Measurements from ENCODE around the gene NSUN7. TPM values are rescaled to one million over a fixed set of nuclear protein-coding genes. Genes with fewer than 3 reads are reported as not detected.
A peak's percentile ranks its signal among the peaks of the same experiment; 100 is the strongest.

Gene NSUN7
- total and polyA plus RNA-seq, 9 of the 15 experiments (the other 6 are each of a cell fraction or from before 2014, with no cell fraction given), result not detected

DNA sequence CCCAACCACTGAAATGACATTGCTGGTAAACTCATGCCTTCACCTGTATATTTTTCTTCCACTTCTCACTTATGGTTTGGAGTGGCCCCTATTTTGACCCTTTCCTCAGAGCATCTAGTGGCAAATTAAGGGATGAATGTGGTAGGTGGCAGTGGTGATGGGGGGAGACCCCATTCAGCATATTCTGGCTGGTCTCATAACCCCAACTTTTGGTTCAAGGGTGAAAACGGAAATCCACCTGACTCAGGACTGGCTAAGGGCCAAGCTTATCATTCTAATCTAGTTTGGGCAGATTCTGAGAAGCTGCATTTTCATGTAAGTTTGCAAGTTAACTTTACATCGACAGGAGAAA lies 47.0 kb upstream of the NSUN7 start:
- ChIA-PET POLR2A (interaction anchor here (0.6 kb wide), 1 partner anchor 168 kb away, joined by 3 read pairs; no protein-coding TSS in a partner anchor), CTCF (ENCODE audit: low intra/inter-chr PET ratio) (no interaction called here)
- DNase-seq (ENCODE audit: extremely low read depth in 1 of 4, low spot score in 3 of 4) (no peak), FAIRE-seq (no peak), ATAC-seq (no peak)
- Histone ChIP-seq H3K9ac (ENCODE audit: insufficient read depth in 1 of 2, low read depth in 2 of 2, low read length in 2 of 2) (no peak overlapping the region), H3K27ac (ENCODE audit: extremely low read depth, low read depth, low read length) (no peak overlapping the region), H3K4me3 (no peak overlapping the region), H3K4me2 (ENCODE audit: insufficient read depth, low read length) (no peak overlapping the region), H3K9me1 (ENCODE audit: control insufficient read depth, insufficient read depth, low read length) (no peaks in the 10 kb centered on the region), H3K36me3 (ENCODE audit: control insufficient read depth, insufficient read depth, low read length) (no peaks in the 10 kb centered on the region), H3K27me3 (ENCODE audit: control insufficient read depth in 2 of 2, insufficient read depth in 2 of 2, low read length in 2 of 2) (peaks cover 4 to 14% of the 10 kb centered on the region in 2 experiments; a peak in 3 of 5 replicates), H3K79me2 (ENCODE audit: control insufficient read depth, insufficient read depth, low read length) (no peaks in the 10 kb centered on the region), H4K20me1 (replicated peaks; ENCODE audit: control insufficient read depth, insufficient read depth, low read length) (no peaks in the 10 kb centered on the region), H3K4me1 (replicated peaks in 1 of 2; ENCODE audit: control insufficient read depth in 2 of 2, insufficient read depth in 2 of 2, low read length in 2 of 2) (no peaks in the 10 kb centered on the region), H3K9me3 (replicated peaks; ENCODE audit: control insufficient read depth, insufficient read depth, low read depth, low read length) (no peaks in the 10 kb centered on the region), H2AFZ (ENCODE audit: low read depth, low read length) (no peak overlapping the region)
- in situ Hi-C loops (cut with MboI) (no loop called here), intact Hi-C loops (cut with micrococcal nuclease) (no loop called here)
- 3% methylated on average over 2 of the region's 2 CpGs for WGBS (ENCODE audit: insufficient coverage, low coverage, missing lambda C conversion rate)
- BruUV-seq (replicated peaks), result no TSS peak
- TF ChIP-seq NFIC (IDR thresholded peaks at IDR 0.05) (peak; percentile 13; the same call in 1 of the 2 replicates), HLTF (IDR thresholded peaks at IDR 0.05) (no peak)

GRCh38 chr4:40704073-40704472 lies 45.7 kb upstream of the NSUN7 start:
- Histone ChIP-seq H3K27me3 (ENCODE audit: control insufficient read depth in 2 of 2, insufficient read depth in 2 of 2, low read length in 2 of 2) (peaks cover 7 to 9% of the 10 kb centered on the region in 2 experiments; a peak in 4 of 5 replicates), H3K27ac (ENCODE audit: extremely low read depth, low read depth, low read length) (no peak overlapping the region), H2AFZ (ENCODE audit: low read depth, low read length) (no peak overlapping the region), H3K9ac (ENCODE audit: insufficient read depth in 1 of 2, low read depth in 2 of 2, low read length in 2 of 2) (no peak overlapping the region), H3K4me2 (ENCODE audit: insufficient read depth, low read length) (no peak overlapping the region), H3K36me3 (ENCODE audit: control insufficient read depth, insufficient read depth, low read length) (no peaks in the 10 kb centered on the region), H3K9me3 (replicated peaks; ENCODE audit: control insufficient read depth, insufficient read depth, low read depth, low read length) (no peaks in the 10 kb centered on the region), H4K20me1 (replicated peaks; ENCODE audit: control insufficient read depth, insufficient read depth, low read length) (no peaks in the 10 kb centered on the region), H3K4me1 (replicated peaks in 1 of 2; ENCODE audit: control insufficient read depth in 2 of 2, insufficient read depth in 2 of 2, low read length in 2 of 2) (no peaks in the 10 kb centered on the region), H3K9me1 (ENCODE audit: control insufficient read depth, insufficient read depth, low read length) (no peaks in the 10 kb centered on the region), H3K79me2 (ENCODE audit: control insufficient read depth, insufficient read depth, low read length) (no peaks in the 10 kb centered on the region), H3K4me3 (no peak overlapping the region)
- WGBS (ENCODE audit: insufficient coverage, low coverage, missing lambda C conversion rate), result 2% methylated on average over 5 of the region's 5 CpGs
- BruUV-seq (replicated peaks), result no TSS peak
- intact Hi-C loops (cut with micrococcal nuclease) (no loop called here), in situ Hi-C loops (cut with MboI) (no loop called here)
- POLR2A ChIA-PET, result no interaction called here
- FAIRE-seq, result no peak
- CTCF ChIA-PET (ENCODE audit: low intra/inter-chr PET ratio), result interaction anchor here (0.6 kb wide), 1 partner anchor 34 kb away, joined by 4 read pairs; no protein-coding TSS in a partner anchor
- no peak for DNase-seq (ENCODE audit: extremely low read depth in 1 of 4, low spot score in 3 of 4)
- ATAC-seq, result no peak
- TF ChIP-seq, protein P1, sequence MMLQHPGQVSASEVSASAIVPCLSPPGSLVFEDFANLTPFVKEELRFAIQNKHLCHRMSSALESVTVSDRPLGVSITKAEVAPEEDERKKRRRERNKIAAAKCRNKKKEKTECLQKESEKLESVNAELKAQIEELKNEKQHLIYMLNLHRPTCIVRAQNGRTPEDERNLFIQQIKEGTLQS (IDR thresholded peaks at IDR 0.05), result peak; percentile 47
- TF ChIP-seq, protein P1 (CRISPR knock-in tag; conservative IDR thresholded peaks at IDR 0.05), result no peak
- TF ChIP-seq SUPT5H (IDR thresholded peaks at IDR 0.05), result no peak
- TF ChIP-seq ZNF174 (CRISPR knock-in tag; IDR thresholded peaks at IDR 0.05), result no peak
- no peak for TF ChIP-seq ZNF830 (CRISPR knock-in tag; IDR thresholded peaks at IDR 0.05)
- no peak for TF ChIP-seq NFYB (IDR thresholded peaks at IDR 0.05; ENCODE audit: extremely low read depth, insufficient read length)
- TF ChIP-seq CEBPB (tag; IDR thresholded peaks at IDR 0.05), result peak; percentile 25; the same call in 1 of the 2 replicates
- no peak for TF ChIP-seq CEBPG (CRISPR knock-in tag; IDR thresholded peaks at IDR 0.05)
- TF ChIP-seq CEBPG (tag; conservative IDR thresholded peaks at IDR 0.05 in 1 of 2, IDR thresholded peaks at IDR 0.05 in 1 of 2), result peak; percentile 49 to 60
- TF ChIP-seq BCOR (IDR thresholded peaks at IDR 0.05), result no peak

Data from K562 (cell line).